IMR-90 (cell line): ENCODE results near the gene BPGM. TPM values are rescaled to one million over a fixed set of nuclear protein-coding genes. Genes with fewer than 3 reads are reported as not detected.

Experiments
- ATAC-seq: fragments of 200-7000 bp; cut with Tn5 transposase; 2 replicates; pipeline ENCODE4 v1.9.1; 2020; ENCODE audit warnings: low read depth, mild to moderate bottlenecking, moderate library complexity
- BruUV-seq: library from RNA; stranded (reverse); fragments of 400-500 nt; replicated peaks from 2 replicates; lab custom pipeline; 2021; lab: Mats Ljungman, UMichigan
- CTCF ChIA-PET: fragments of 300-600 bp; formaldehyde crosslinking; extraction: SDS; loops from one replicate; lab custom pipeline; 2021; ENCODE audit warnings: antibody characterized with exemption; lab: Yijun Ruan, JAX
- POLR2A ChIA-PET: fragments of 300-600 bp; sonication (Branson Sonifier 250); formaldehyde crosslinking; loops from one replicate; lab custom pipeline; 2022; ENCODE audit warnings: antibody characterized with exemption; ENCODE audit not compliant: unreplicated experiment; lab: Charles Lee
- DNase-seq: peaks from one replicate; pipeline ENCODE4 v3.0.0; 2013
- H2AFZ ChIP-seq: replicated peaks from 2 replicates; pipeline ENCODE3; 2013; ENCODE audit warnings: low read length, mild to moderate bottlenecking; ENCODE audit not compliant: poor library complexity
- H2AK5ac ChIP-seq: 2 replicates; pipeline ENCODE4 v1.6.1; 2013; ENCODE audit warnings: low read depth, low read length, inconsistent platforms
- H2AK9ac ChIP-seq: replicated peaks from 2 replicates; pipeline ENCODE3; 2013; ENCODE audit warnings: mild to moderate bottlenecking, low read depth, low read length, moderate library complexity; ENCODE audit not compliant: poor library complexity
- H2BK120ac ChIP-seq: 2 replicates; pipeline ENCODE4 v1.6.1; 2013; ENCODE audit warnings: low read depth, low read length, inconsistent platforms
- H2BK15ac ChIP-seq: 3 replicates; pipeline ENCODE4 v1.6.1; 2013; ENCODE audit warnings: low read depth, low read length, inconsistent platforms
- H2BK20ac ChIP-seq: 2 replicates; pipeline ENCODE4 v1.6.1; 2013; ENCODE audit warnings: low read depth, mild to moderate bottlenecking, inconsistent platforms, low read length, moderate library complexity
- H2BK5ac ChIP-seq: 2 replicates; pipeline ENCODE4 v1.6.1; 2013; ENCODE audit warnings: mild to moderate bottlenecking, low read depth, low read length, inconsistent platforms; ENCODE audit not compliant: poor library complexity, severe bottlenecking
- H3K14ac ChIP-seq: replicated peaks from 2 replicates; pipeline ENCODE4 v1.6.1; 2013; ENCODE audit warnings: low read depth, low read length, inconsistent platforms
- H3K18ac ChIP-seq: 2 replicates; pipeline ENCODE4 v1.6.1; 2013; ENCODE audit warnings: low read depth, low read length, control low read depth
- H3K23ac ChIP-seq: 2 replicates; pipeline ENCODE4 v1.6.1; 2013; ENCODE audit warnings: low read depth, low read length, inconsistent platforms
- H3K27ac ChIP-seq: 2 replicates; pipeline ENCODE4 v1.5.1; 2013; ENCODE audit warnings: mild to moderate bottlenecking, control low read depth, low read length; ENCODE audit not compliant: insufficient read depth
- H3K27me3 ChIP-seq: 2 replicates; pipeline ENCODE4 v1.6.1; 2013; ENCODE audit warnings: low read length; ENCODE audit not compliant: control insufficient read depth, insufficient read depth
- H3K36me3 ChIP-seq: 2 replicates; pipeline ENCODE4 v1.6.1; 2013; ENCODE audit warnings: low read length, mixed read lengths; ENCODE audit not compliant: control insufficient read depth, insufficient read depth
- H3K4ac ChIP-seq: 2 replicates; pipeline ENCODE4 v1.6.1; 2013; ENCODE audit warnings: low read depth, low read length, inconsistent platforms
- H3K4me1 ChIP-seq: 2 replicates; pipeline ENCODE4 v1.6.1; 2013; ENCODE audit warnings: low read length, mixed read lengths; ENCODE audit not compliant: control insufficient read depth, insufficient read depth
- H3K4me2 ChIP-seq: 2 replicates; pipeline ENCODE4 v1.6.1; 2013; ENCODE audit warnings: low read depth, mild to moderate bottlenecking, control low read depth, low read length, moderate library complexity
- H3K4me3 ChIP-seq: 2 replicates; pipeline ENCODE4 v1.5.1; 2013; ENCODE audit warnings: low read depth, mild to moderate bottlenecking, control low read depth, low read length, moderate library complexity; ENCODE audit not compliant: insufficient read depth
- H3K56ac ChIP-seq: 2 replicates; pipeline ENCODE4 v1.6.1; 2013; ENCODE audit warnings: low read length, inconsistent platforms; ENCODE audit not compliant: insufficient read depth; ENCODE audit errors: extremely low read depth
- H3K79me1 ChIP-seq, 2 experiments: 2 replicates each; pipeline ENCODE4 v1.6.1; 2013; ENCODE audit warnings: low read length in 2 of 2, inconsistent platforms in 1 of 2, low read depth in 1 of 2
- H3K9ac ChIP-seq: 2 replicates; pipeline ENCODE4 v1.6.1; 2013; ENCODE audit warnings: low read depth, low read length, control low read depth
- H3K9me1 ChIP-seq: 2 replicates; pipeline ENCODE4 v1.6.1; 2013; ENCODE audit warnings: low read length, inconsistent platforms; ENCODE audit not compliant: insufficient read depth
- H3K9me3 ChIP-seq: 2 replicates; pipeline ENCODE4 v1.6.1; 2013; ENCODE audit warnings: low read length; ENCODE audit not compliant: control insufficient read depth, insufficient read depth
- H4K20me1 ChIP-seq: 2 replicates; pipeline ENCODE4 v1.6.1; 2013; ENCODE audit warnings: low read length, inconsistent platforms; ENCODE audit not compliant: insufficient read depth
- H4K5ac ChIP-seq: 2 replicates; pipeline ENCODE4 v1.6.1; 2013; ENCODE audit warnings: mild to moderate bottlenecking, low read depth, low read length, control low read depth
- H4K8ac ChIP-seq, 2 experiments: 2 replicates each; pipeline ENCODE4 v1.6.1; 2013; ENCODE audit warnings: low read depth in 2 of 2, low read length in 2 of 2, control low read depth in 1 of 2, inconsistent platforms in 1 of 2
- H4K91ac ChIP-seq: 2 replicates; pipeline ENCODE4 v1.6.1; 2013; ENCODE audit warnings: low read depth, low read length, inconsistent platforms; ENCODE audit not compliant: insufficient read depth
- BHLHE40 ChIP-seq: fragments of 150-350 bp; IDR thresholded peaks from 2 replicates; pipeline ENCODE4 v1.6.1; 2016; ENCODE audit warnings: mild to moderate bottlenecking, low read depth, low read length
- MXI1 ChIP-seq: IDR thresholded peaks from 2 replicates; pipeline ENCODE4 v1.6.1; 2012; ENCODE audit warnings: low read depth, mild to moderate bottlenecking, low read length, moderate library complexity, borderline replicate concordance
- NFE2L2 ChIP-seq: fragments of 150-350 bp; IDR thresholded peaks from 2 replicates; pipeline ENCODE4 v1.6.1; 2016; ENCODE audit warnings: low read depth, mild to moderate bottlenecking, low read length
- SMC3 ChIP-seq: fragments of 150-350 bp; IDR thresholded peaks from 2 replicates; pipeline ENCODE4 v1.6.1; 2016; ENCODE audit warnings: low read depth, mild to moderate bottlenecking, antibody characterized with exemption, low read length, moderate library complexity
- WGBS, 2 experiments: methylation state at CpG; one replicate each; pipeline versions ENCODE4 v1.1.5 to v1.1.7; 2013; ENCODE audit warnings: missing lambda C conversion rate in 2 of 2; ENCODE audit not compliant: insufficient read length in 1 of 2; ENCODE audit errors: extremely low coverage in 2 of 2; 5-methylcytosine and 5-hydroxymethylcytosine counted together
- dilution Hi-C: fragments of 300-500 bp; cut with HindIII; formaldehyde crosslinking; loops from one replicate; pipeline ENCODE4 v1.14.3; 2018; ENCODE audit warnings: low sequenced_read_pairs; ENCODE audit not compliant: unreplicated experiment
- in situ Hi-C: fragments of 300-500 bp; cut with MboI; formaldehyde crosslinking; loops from 3 replicates; pipeline ENCODE4 v1.14.3; 2019; ENCODE audit warnings: low sequenced_read_pairs, inconsistent platforms, mixed read lengths
- intact Hi-C: fragments of 100-400 bp; cut with micrococcal nuclease; formaldehyde crosslinking; loops from 2 replicates; pipeline ENCODE4 v1.10.0; 2022
- polyA plus RNA-seq, 3 experiments: library from polyadenylated mRNA; depleted of rRNA; stranded (reverse); fragments of >200 nt; gene quantifications; 2 replicates each; pipeline ENCODE4 v1.2.3, GENCODE V29; 2012; ENCODE audit warnings: low replicate concordance in 1 of 3
- total RNA-seq: library from RNA; depleted of rRNA; stranded (reverse); fragments of >200 nt; gene quantifications from 2 replicates; pipeline ENCODE4 v1.2.3, GENCODE V29; 2012

Gene BPGM
- total and polyA plus RNA-seq, 2 of the 4 experiments (the other 2 are of a cell fraction) = 18.8 to 20.0 TPM

DNA sequence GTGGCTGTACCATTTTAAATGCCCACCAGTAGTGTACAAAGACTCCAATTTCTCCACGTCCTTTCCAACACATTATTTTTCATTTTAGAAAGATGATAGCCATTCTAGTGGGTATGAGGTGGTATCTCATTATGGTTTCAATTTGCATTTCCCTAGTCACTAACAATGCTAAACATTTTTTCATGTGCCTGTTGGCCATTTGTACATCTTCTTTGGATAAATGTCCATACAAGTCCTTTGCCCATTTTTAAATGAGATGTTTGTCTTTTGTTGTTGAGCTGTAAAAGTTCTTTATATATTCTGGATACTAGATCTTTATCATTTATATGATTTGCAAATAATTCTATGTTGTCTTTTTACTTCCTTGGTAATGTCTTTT, 18.9 kb upstream of the BPGM start:
- no peaks in the 10 kb centered on the region for H3K36me3 ChIP-seq
- H3K14ac ChIP-seq = no peak overlapping the region
- no peak overlapping the region for H2AFZ ChIP-seq
- ATAC-seq (no peak), DNase-seq (no peak)
- dilution Hi-C loops = no loop called here
- H3K56ac ChIP-seq = no peak overlapping the region
- no CpG with 5 or more reads among the region's 1 CpG for WGBS, 2 experiments
- H3K4me3 ChIP-seq = no peak overlapping the region
- H3K23ac ChIP-seq = no peak overlapping the region
- H4K20me1 ChIP-seq = no peaks in the 10 kb centered on the region
- no peak overlapping the region for H4K5ac ChIP-seq
- ChIA-PET CTCF (no interaction called here), POLR2A (no interaction called here)
- no peak for TF ChIP-seq MXI1
- no peak for TF ChIP-seq SMC3
- TF ChIP-seq BHLHE40 = no peak
- TF ChIP-seq NFE2L2 = no peak
- intact Hi-C loops = no loop called here
- no peak overlapping the region for H2AK9ac ChIP-seq
- no peaks in the 10 kb centered on the region for H3K79me1 ChIP-seq
- peaks cover 3% of the 10 kb centered on the region for H3K4me1 ChIP-seq
- H2BK5ac ChIP-seq = no peak overlapping the region
- no peak overlapping the region for H3K4me2 ChIP-seq
- H2BK20ac ChIP-seq = no peak overlapping the region
- in situ Hi-C loops = no loop called here
- no peak overlapping the region for H3K27ac ChIP-seq
- no peak overlapping the region for H2AK5ac ChIP-seq
- H2BK120ac ChIP-seq = no peak overlapping the region
- H3K9ac ChIP-seq = no peak overlapping the region
- no TSS peak for BruUV-seq
- H3K18ac ChIP-seq = no peak overlapping the region
- no peak overlapping the region for H2BK15ac ChIP-seq
- no peak overlapping the region for H3K4ac ChIP-seq
- no peak overlapping the region for H4K8ac ChIP-seq
- H3K9me3 ChIP-seq = no peaks in the 10 kb centered on the region
- H3K27me3 ChIP-seq = no peaks in the 10 kb centered on the region
- no peak overlapping the region for H4K91ac ChIP-seq
- H3K9me1 ChIP-seq = peaks cover 7% of the 10 kb centered on the region
